CD4-positive, alpha-beta T cell treated with Interleukin-15 for 4 hours (primary cell): ENCODE measurements around the gene KCTD20.
"Not testable (repeated sequence)": the region's sequence is repeated elsewhere in the genome, so short reads cannot be mapped to it uniquely, and the experiment has no call there.

ENCODE experiments used
- DNase-seq: peaks from one replicate; pipeline ENCODE4 v3.0.0-alpha.2; 2020; ENCODE audit warnings: low spot score

The KCTD20 gene

GRCh38 chr6:36444470-36444869 lies 1.7 kb downstream of the KCTD20 start:
- no peak for DNase-seq

- no peak for DNase-seq
Observed at GRCh38 chr6:36445621-36446020, 2.8 kb downstream of the KCTD20 start.

- not testable (repeated sequence) for DNase-seq
Observed at GRCh38 chr6:36449173-36449572, 6.4 kb downstream of the KCTD20 start.

- DNase-seq, result not testable (repeated sequence)
Observed at GRCh38 chr6:36452897-36453296, 10.1 kb downstream of the KCTD20 start.

- DNase-seq, result no peak
Observed at GRCh38 chr6:36455486-36456027, 12.8 kb downstream of the KCTD20 start.

- no peak for DNase-seq
Observed at GRCh38 chr6:36459501-36459900, 16.7 kb downstream of the KCTD20 start.

- DNase-seq, result no peak
Observed at GRCh38 chr6:36460916-36461315, 18.1 kb downstream of the KCTD20 start.

GRCh38 chr6:36461646-36462045 lies 18.8 kb downstream of the KCTD20 start:
- no peak for DNase-seq

GRCh38 chr6:36463676-36464075 lies 20.9 kb downstream of the KCTD20 start:
- no peak for DNase-seq

- DNase-seq, result no peak
Observed at GRCh38 chr6:36464233-36464632, 21.4 kb downstream of the KCTD20 start.

GRCh38 chr6:36467625-36468024 lies 24.8 kb downstream of the KCTD20 start:
- no peak for DNase-seq

- no peak for DNase-seq
Observed at GRCh38 chr6:36469148-36469661, 26.4 kb downstream of the KCTD20 start.

GRCh38 chr6:36469946-36470345 lies 27.1 kb downstream of the KCTD20 start:
- DNase-seq, result no peak

GRCh38 chr6:36478051-36478526 lies 35.3 kb downstream of the KCTD20 start:
- no peak for DNase-seq

- no peak for DNase-seq
Observed at GRCh38 chr6:36479256-36479655, 36.5 kb downstream of the KCTD20 start.

- not testable (repeated sequence) for DNase-seq
Observed at GRCh38 chr6:36483326-36483725, 40.5 kb downstream of the KCTD20 start.

- DNase-seq, result no peak
Observed at GRCh38 chr6:36484736-36485135, 41.9 kb downstream of the KCTD20 start.

- DNase-seq, result no peak
Observed at GRCh38 chr6:36487698-36488097, 44.9 kb downstream of the KCTD20 start.

- DNase-seq, result no peak
Observed at GRCh38 chr6:36488221-36488620, 45.4 kb downstream of the KCTD20 start.

GRCh38 chr6:36489426-36489825 lies 46.6 kb downstream of the KCTD20 start:
- DNase-seq, result no peak

GRCh38 chr6:36491378-36491965 lies 48.7 kb downstream of the KCTD20 start:
- no peak for DNase-seq

- DNase-seq, result no peak
Observed at GRCh38 chr6:36492092-36492491, 49.3 kb downstream of the KCTD20 start.

- no peak for DNase-seq
Observed at GRCh38 chr6:36492621-36493020, 49.8 kb downstream of the KCTD20 start.

GRCh38 chr6:36493319-36493718 lies 50.5 kb downstream of the KCTD20 start:
- DNase-seq, result no peak
